Medulla oblongata (tissue), 1 donor: ENCODE data around the gene DTWD2.
"Not testable (repeated sequence)": the region's sequence is repeated elsewhere in the genome, so short reads cannot be mapped to it uniquely, and the experiment has no call there.

Experiments
- DNase-seq: peaks from one replicate; pipeline ENCODE4 v3.0.0-alpha.2; 2015; ENCODE audit errors: extremely low spot score

The DTWD2 gene

DNA sequence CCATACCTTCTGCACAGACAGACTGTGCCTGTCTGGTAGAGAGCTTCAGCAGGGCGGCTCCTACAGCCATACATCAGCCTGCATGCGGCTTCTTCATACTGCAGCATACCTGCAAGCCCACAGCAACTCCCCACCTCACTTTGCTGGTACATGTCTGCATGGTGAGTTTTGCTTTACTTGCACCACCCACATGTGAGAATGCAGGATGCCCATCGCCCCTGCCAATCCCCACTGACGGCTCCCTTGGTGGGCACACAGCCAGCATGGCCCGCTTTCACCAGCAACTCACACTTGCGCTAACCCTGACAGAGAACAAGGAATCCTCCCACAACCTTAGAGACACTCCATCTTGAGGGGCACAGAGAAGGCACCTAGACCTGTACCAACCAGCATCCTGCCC lies 114.9 kb downstream of the DTWD2 start:
- no peak for DNase-seq

DNA sequence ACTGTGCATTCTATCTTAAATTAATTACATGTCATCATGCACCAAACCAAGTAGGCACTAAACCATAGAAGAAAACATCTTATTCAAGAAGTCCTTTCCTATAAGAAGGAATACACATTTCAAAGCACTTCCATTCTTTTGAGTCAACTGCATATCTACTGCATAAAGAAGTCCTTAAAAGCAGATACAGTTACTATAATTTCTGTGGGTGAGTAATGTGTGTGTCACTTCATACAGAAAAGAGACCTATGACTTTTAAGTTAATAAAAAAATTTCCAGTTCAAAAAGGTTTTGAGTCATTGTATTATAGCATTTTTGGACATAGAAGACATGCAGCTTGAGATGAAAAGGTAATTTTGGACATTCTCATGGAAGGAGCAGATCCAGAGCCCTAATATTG lies 125.0 kb downstream of the DTWD2 start:
- no peak for DNase-seq

GRCh38 chr5:118862596-118862995 lies 125.8 kb downstream of the DTWD2 start:
- DNase-seq = no peak

- DNase-seq = no peak
Measured at GRCh38 chr5:118857700-118858099, 130.6 kb downstream of the DTWD2 start.

GRCh38 chr5:118854819-118855218 lies 133.5 kb downstream of the DTWD2 start:
- no peak for DNase-seq

DNA sequence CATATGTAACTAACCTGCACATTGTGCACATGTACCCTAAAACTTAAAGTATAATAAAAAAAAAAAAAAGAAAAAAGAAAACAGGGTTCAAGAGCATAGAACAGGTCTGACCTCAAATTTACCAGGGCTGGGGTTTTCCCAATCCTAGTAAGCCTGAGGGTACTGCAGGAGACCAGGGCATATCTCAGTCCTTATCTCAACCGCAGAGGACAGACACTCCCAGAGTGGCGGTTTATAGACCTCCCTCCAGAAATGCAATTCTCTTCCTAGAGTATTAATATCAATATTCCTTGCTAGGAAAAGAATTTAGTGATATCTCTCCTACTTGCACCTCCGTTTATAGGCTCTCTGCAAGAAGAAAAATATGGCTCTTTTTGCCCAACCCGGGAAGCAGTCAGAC lies 136.6 kb downstream of the DTWD2 start:
- DNase-seq = not testable (repeated sequence)

DNA sequence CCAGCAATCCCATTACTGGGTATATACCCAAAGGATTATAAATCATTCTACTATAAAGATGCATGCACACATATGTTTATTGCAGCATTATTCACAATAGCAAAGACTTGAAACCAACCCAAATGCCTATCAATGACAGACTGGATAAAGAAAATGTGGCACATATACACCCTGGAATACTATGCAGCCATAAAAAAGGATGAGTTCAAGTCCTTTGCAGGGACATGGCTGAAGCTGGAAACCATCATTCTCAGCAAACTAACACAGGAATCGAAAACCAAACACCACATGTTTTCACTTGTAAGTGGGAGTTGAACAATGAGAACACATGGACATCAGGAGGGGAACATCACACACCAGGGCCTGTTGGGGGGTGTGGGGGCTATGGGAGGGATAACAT lies 138.8 kb downstream of the DTWD2 start:
- not testable (repeated sequence) for DNase-seq

DNA sequence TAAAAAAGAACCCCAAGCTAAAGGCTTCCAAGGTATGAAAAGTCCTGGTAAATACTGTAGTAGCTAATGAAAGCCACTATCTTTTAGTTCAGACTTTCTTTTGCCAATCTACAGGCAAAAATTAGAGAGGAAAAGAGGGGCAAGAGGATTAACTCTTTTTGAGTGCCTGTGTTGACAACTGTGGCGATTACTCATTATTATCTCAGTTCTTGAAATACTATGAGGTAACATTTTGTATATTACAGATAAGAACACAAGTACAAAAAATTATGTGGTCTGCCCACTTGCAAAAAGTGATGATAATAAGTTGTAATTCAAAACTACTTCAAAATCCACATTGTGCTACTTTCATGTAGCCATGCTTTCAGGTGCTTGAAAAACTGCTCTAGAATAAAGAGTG lies 144.0 kb downstream of the DTWD2 start:
- no peak for DNase-seq

GRCh38 chr5:118834710-118835109 lies 153.6 kb downstream of the DTWD2 start:
- DNase-seq = no peak

DNA sequence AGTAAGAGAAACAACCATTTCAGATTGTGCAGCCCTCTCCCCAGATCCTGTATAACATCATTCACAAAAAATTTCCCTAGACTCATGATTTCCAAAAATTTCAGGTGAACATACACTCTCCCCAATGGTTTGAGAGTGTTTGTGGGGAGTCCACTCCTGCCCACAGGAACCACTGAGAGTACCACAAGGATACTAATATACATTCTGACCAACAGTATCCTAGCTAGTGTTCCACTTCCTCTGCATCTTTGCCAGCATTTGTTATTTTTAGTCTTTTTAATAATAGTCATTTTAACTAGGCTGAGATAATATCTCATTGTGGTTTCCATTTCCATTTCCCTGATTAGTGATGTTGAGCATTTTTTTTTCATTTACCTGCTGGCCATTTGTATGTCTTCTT lies 155.4 kb downstream of the DTWD2 start:
- no peak for DNase-seq

GRCh38 chr5:118825226-118825625 lies 163.1 kb downstream of the DTWD2 start:
- no peak for DNase-seq

DNA sequence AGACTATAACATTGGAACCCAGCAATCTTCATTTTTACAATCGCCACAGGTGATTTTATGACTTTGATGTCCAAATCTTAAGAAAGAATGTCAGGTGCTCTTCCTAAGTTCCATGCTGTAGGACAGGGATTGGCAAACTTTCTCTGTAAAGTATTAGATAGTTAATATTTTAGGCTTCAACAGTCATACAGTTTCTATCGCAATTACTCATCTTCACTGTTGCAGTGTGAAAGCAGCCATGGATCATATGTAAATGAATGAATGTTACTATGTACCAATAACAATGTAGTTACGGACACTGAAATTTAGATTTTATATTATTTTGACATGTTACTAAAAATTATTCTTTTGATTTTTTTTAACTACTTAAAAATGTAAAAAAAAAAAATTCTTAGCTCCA lies 169.7 kb downstream of the DTWD2 start:
- DNase-seq = no peak

DNA sequence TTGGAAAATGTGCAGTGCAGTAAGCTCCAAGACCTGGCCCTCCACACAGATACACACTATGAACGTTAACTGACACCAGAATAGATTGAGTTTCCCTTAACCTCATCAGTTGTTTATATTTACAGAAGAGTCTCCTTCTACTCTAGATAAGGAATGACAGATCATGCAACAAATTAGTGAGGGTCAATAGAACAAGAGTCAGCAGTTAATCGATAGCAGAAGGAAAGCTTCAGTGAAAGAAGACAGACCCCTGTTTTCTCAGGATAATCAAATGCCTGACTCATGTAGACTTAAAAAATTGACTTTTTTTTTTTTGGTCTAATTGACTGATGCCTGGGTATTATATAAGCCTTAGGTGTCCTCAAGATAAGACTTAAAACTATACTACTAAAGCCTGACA lies 179.9 kb downstream of the DTWD2 start:
- DNase-seq = no peak

DNA sequence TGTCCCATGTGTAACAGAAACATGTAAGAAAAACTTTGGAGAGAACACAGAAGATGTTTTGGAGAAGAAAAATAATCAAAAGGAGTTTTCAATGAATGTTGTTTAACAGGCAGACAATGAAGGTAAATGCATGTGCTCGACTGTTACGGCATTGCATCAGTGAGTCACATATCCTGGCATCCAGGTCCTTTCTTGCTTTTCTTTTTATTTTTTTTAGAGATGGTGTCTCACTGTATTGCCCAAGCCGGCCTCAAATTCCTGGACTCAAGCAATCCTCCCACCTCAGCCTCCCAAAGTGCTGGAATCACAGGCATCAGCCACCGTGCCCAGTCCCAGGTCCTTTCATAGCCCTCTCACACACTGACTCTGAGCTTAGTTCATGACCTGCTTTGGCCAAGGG lies 181.8 kb downstream of the DTWD2 start:
- DNase-seq = no peak

- DNase-seq = no peak
Measured at GRCh38 chr5:118802335-118802734, 186.0 kb downstream of the DTWD2 start.

DNA sequence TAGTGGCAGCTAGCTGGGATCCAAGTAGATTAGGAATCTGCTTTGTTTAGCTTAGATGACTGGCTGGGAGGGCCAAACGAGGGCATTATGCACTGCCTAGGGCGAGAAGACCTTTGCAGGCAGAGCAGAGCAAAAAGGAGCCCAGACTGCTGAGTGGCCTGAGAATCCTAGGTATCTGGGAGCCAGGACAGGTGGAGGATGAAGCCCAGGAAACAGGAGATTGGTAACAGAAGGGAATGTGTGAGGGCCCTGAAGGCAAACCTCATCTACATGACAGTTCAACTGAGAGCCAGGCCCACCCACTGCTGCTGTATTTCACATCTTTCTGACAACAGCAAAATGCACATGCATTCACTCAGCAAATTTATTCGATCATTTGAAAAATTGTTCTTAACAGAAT lies 192.3 kb downstream of the DTWD2 start:
- no peak for DNase-seq

GRCh38 chr5:118794281-118794680 lies 194.1 kb downstream of the DTWD2 start:
- no peak for DNase-seq

- DNase-seq = no peak
Measured at GRCh38 chr5:118793652-118794051, 194.7 kb downstream of the DTWD2 start.

GRCh38 chr5:118793091-118793490 lies 195.3 kb downstream of the DTWD2 start:
- no peak for DNase-seq

DNA sequence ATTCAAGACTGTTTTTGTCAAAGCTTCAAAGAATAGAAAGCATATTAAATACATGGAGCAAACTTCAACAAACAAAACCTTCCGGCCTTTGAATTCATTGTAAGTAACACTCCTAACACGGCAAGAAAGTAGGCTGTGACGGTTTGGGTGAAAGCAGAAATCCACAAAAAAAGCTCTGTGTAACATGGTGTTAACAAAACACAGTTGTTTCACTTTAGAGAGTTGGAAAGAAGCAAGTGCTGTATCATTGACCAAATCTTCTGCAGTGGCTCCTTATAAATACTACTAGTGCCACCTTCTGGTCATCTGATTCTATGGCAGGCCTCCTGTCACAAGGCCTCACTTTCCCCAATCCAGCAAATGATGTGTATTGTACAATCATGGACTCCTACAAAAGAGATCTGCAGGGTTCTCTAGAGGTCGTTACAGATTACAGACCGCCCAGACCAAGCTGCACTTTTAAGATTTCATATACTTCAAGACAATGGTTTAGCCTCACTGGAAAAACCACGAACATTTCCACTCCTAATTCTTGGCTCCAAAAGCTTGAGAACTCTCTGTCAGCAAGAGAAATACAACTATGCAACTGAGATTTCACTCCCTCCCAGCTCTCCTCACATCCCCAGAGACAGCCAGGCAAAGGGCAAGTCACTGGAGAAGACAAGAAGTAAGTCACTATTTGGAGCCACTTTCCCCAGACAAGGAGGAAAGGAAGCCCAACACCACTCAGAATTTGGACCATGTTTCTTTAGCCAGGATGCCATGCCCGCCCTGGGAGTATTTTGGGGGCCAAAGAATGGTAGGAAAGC lies 196.2 kb downstream of the DTWD2 start:
- peak; percentile 87 for DNase-seq

- peak; percentile 6 for DNase-seq
Measured at GRCh38 chr5:118789366-118789765, 199.0 kb downstream of the DTWD2 start.

DNA sequence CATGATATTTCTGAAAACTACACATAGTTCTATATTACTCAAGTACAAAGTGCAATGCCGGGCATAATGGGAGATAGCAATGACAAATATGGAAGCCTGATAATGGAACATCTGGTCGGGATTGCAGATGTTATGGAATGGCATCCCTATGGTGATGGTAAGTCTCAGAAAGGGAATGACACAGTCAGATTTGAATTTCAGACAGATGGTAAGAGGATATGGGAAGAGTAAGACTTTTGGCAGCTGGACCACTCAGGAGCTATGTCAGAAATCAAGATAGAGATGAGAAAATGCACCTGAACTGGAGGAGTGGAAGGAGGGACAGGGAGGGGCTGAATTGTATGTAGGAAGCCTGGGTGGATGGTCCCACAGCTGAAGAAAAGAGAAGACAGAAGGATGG lies 200.0 kb downstream of the DTWD2 start:
- DNase-seq = no peak
